ENCODE data around the gene SPINT4.

The SPINT4 gene

GRCh38 chr20:45765307-45765875, 43.2 kb downstream of the SPINT4 start:
- no peak for DNase-seq (ENCODE audit: low read depth)

- DNase-seq (ENCODE audit: low read depth) = no peak
Observed at GRCh38 chr20:45765980-45766379, 43.8 kb downstream of the SPINT4 start.

- no peak for DNase-seq (ENCODE audit: low read depth)
Observed at GRCh38 chr20:45768479-45768878, 46.3 kb downstream of the SPINT4 start.

GRCh38 chr20:45771182-45771759, 49.1 kb downstream of the SPINT4 start:
- DNase-seq (ENCODE audit: low read depth) = peak; percentile 70

- DNase-seq (ENCODE audit: low read depth) = no peak
Observed at GRCh38 chr20:45772693-45773092, 50.5 kb downstream of the SPINT4 start.

GRCh38 chr20:45774945-45775344, 52.8 kb downstream of the SPINT4 start:
- no peak for DNase-seq (ENCODE audit: low read depth)

GRCh38 chr20:45775411-45775810, 53.3 kb downstream of the SPINT4 start:
- no peak for DNase-seq (ENCODE audit: low read depth)

Measured in activated gamma-delta T cell treated with anti-CD3 and anti-CD28 coated beads, Interleukin-2, amount 50 U/mL, for 16 hours (primary cell).